Endothelial cell of umbilical vein (primary cell): ENCODE results near the gene MECP2.

ENCODE experiments used
- EZH2 ChIP-seq: IDR thresholded peaks from 2 replicates; pipeline ENCODE4 v1.6.1; 2012; ENCODE audit warnings: borderline replicate concordance, low read depth, mild to moderate bottlenecking, moderate library complexity, low read length, inconsistent platforms; ENCODE audit not compliant: severe bottlenecking
- FOS ChIP-seq: IDR thresholded peaks from 2 replicates; pipeline ENCODE4 v1.6.1; 2011; ENCODE audit warnings: mild to moderate bottlenecking, low read length, moderate library complexity, borderline replicate concordance; ENCODE audit not compliant: insufficient read depth
- GATA2 ChIP-seq: IDR thresholded peaks from 2 replicates; pipeline ENCODE4 v1.7.0; 2011; ENCODE audit warnings: low read depth, mild to moderate bottlenecking, moderate library complexity, mixed read lengths, low read length; ENCODE audit not compliant: insufficient read length, insufficient read depth
- POLR2A ChIP-seq: IDR thresholded peaks from 2 replicates; pipeline ENCODE4 v1.6.1; 2012; ENCODE audit warnings: low read depth, mild to moderate bottlenecking, control low read depth, low read length
- POLR2AphosphoS5 ChIP-seq: IDR thresholded peaks from 2 replicates; pipeline ENCODE4 v1.6.1; 2012; ENCODE audit warnings: low read depth, mild to moderate bottlenecking, control low read depth, low read length, moderate library complexity; ENCODE audit not compliant: insufficient read depth
- TF ChIP-seq, protein P1 (sequence below), 2 donors: IDR thresholded peaks; 1 replicate in 1 of 2; 2 replicates in 1 of 2; pipeline ENCODE4 v1.5.1; 2011; ENCODE audit warnings: low read length in 2 of 2, mild to moderate bottlenecking in 2 of 2, moderate library complexity in 2 of 2, control low read depth in 1 of 2, inconsistent platforms in 1 of 2, low read depth in 1 of 2; ENCODE audit not compliant: insufficient read depth in 1 of 2; ENCODE audit errors: extremely low read depth in 1 of 2
- TF ChIP-seq, protein P2 (sequence below): IDR thresholded peaks from 2 replicates; pipeline ENCODE4 v1.6.1; 2011; ENCODE audit not compliant: insufficient read depth, insufficient read length

DNA sequence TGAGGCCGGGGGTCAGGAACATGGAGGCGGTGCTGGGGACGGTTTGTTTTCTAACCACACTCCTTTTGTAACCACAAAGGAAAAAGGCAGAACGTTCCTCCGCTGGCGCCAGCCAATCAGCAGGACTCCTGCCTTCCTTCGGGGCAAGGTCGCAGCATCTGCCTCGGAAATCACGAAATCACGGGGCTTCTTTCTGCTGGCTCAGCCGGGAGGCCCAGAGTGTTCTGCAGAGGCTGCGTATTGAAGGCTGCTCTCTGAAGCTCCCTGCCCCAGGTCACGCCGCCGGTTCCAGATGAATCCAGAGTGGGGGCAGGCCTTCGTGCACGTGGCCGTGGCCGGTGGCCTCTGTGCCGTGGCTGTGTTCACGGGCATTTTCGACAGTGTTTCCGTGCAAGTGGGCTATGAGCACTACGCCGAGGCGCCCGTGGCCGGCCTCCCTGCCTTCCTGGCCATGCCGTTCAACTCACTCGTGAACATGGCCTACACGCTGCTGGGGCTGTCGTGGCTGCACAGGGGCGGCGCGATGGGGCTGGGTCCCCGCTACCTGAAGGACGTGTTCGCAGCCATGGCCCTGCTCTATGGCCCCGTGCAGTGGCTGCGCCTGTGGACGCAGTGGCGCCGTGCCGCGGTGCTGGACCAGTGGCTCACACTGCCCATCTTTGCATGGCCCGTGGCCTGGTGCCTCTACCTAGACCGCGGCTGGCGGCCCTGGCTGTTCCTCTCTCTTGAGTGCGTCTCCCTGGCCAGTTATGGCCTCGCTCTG, 115.6 kb downstream of the MECP2 start:
- TF ChIP-seq EZH2 = no peak
- TF ChIP-seq, protein P1, sequence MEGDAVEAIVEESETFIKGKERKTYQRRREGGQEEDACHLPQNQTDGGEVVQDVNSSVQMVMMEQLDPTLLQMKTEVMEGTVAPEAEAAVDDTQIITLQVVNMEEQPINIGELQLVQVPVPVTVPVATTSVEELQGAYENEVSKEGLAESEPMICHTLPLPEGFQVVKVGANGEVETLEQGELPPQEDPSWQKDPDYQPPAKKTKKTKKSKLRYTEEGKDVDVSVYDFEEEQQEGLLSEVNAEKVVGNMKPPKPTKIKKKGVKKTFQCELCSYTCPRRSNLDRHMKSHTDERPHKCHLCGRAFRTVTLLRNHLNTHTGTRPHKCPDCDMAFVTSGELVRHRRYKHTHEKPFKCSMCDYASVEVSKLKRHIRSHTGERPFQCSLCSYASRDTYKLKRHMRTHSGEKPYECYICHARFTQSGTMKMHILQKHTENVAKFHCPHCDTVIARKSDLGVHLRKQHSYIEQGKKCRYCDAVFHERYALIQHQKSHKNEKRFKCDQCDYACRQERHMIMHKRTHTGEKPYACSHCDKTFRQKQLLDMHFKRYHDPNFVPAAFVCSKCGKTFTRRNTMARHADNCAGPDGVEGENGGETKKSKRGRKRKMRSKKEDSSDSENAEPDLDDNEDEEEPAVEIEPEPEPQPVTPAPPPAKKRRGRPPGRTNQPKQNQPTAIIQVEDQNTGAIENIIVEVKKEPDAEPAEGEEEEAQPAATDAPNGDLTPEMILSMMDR (IDR thresholded peaks at IDR 0.05; ENCODE audit: extremely low read depth in 1 of 2, insufficient read depth in 1 of 2, low read depth in 1 of 2, low read length in 2 of 2) = no peak
- TF ChIP-seq POLR2A = no peak
- TF ChIP-seq, protein P2, sequence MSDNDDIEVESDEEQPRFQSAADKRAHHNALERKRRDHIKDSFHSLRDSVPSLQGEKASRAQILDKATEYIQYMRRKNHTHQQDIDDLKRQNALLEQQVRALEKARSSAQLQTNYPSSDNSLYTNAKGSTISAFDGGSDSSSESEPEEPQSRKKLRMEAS = no peak
- TF ChIP-seq POLR2AphosphoS5 = no peak
- TF ChIP-seq FOS = no peak
- TF ChIP-seq GATA2 = no peak
